Tibial artery (tissue), 4 donors: Measurements from ENCODE around the gene NFIA.
"Not testable (repeated sequence)": the region's sequence is repeated elsewhere in the genome, so short reads cannot be mapped to it uniquely, and the experiment has no call there.

Source experiments
- DNase-seq, 2 donors: peaks; one replicate each; pipeline ENCODE4 v3.0.0-alpha.2; 2019
- H3K27ac ChIP-seq, 2 donors: fragments of 200-600 bp; sonication (generic) in 1 of 2; 1 replicate in 1 of 2; 2 replicates in 1 of 2; pipeline ENCODE4 v1.5.1; 2018 to 2019; ENCODE audit warnings: mild to moderate bottlenecking in 1 of 2
- H3K27me3 ChIP-seq, 2 donors: fragments of 200-600 bp; sonication (generic) in 1 of 2; one replicate each; pipeline versions ENCODE4 v1.5.1 to v1.6.0; 2016 to 2019
- H3K36me3 ChIP-seq, 3 donors: fragments of 200-600 bp; sonication (generic) in 2 of 3; one replicate each; pipeline ENCODE4 v1.5.1; 2016 to 2019; ENCODE audit warnings: mild to moderate bottlenecking in 2 of 3
- H3K4me1 ChIP-seq, 4 donors: fragments of 200-600 bp; sonication (generic) in 2 of 4; 1 replicate in 3 of 4; 2 replicates in 1 of 4; pipeline ENCODE4 v1.5.1; 2016 to 2019
- H3K4me3 ChIP-seq, 2 donors: fragments of 200-600 bp; sonication (generic) in 1 of 2; 1 replicate in 1 of 2; 2 replicates in 1 of 2; pipeline ENCODE4 v1.5.1; 2018 to 2019; ENCODE audit warnings: mild to moderate bottlenecking in 2 of 2
- H3K9me3 ChIP-seq, 3 donors: fragments of 200-600 bp; sonication (generic) in 1 of 3; one replicate each; pipeline ENCODE4 v1.5.1; 2016 to 2019
- intact Hi-C: fragments of 100-400 bp; cut with DNase I; formaldehyde crosslinking; loops from one replicate; pipeline ENCODE4 v1.15.0; 2023; ENCODE audit warnings: low total_unique reads
- TF ChIP-seq, protein P1 (sequence below), 2 experiments: fragments of 200-600 bp in 1 of 2; fragments of 450-650 bp in 1 of 2; IDR thresholded peaks; one replicate each; pipeline ENCODE4 v1.5.1; 2017 to 2019; ENCODE audit warnings: antibody characterized with exemption in 2 of 2, mild to moderate bottlenecking in 1 of 2, moderate library complexity in 1 of 2

Gene NFIA

DNA sequence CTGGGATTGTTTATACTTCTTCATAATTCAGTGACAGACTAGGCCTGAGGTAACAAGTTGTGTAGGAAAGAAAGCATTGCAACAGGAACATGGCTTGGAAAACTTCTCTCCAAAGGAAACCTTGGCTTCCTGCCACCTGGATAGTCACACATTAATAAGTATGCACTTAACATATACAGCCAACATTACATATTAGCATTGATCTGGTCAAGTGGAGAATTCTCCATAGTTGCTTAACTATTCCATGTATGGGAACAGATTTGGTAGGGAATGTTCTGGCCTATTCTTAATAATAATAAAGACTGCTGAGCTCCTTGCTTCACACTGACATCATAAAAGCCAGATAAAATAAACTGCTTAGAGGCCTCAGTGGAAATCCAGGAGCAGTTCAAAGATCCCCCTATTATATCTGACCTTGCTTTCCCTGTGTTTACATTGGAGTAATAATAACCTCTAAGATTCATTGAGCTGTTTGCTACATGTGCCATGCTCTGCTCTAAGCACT is 27.2 kb upstream of the NFIA start:
- no peaks in the 10 kb centered on the region for H3K36me3 ChIP-seq
- H3K4me1 ChIP-seq, result peaks cover 0 to 51% (median 31%) of the 10 kb centered on the region in 4 donors
- intact Hi-C loops, result no loop called here

DNA sequence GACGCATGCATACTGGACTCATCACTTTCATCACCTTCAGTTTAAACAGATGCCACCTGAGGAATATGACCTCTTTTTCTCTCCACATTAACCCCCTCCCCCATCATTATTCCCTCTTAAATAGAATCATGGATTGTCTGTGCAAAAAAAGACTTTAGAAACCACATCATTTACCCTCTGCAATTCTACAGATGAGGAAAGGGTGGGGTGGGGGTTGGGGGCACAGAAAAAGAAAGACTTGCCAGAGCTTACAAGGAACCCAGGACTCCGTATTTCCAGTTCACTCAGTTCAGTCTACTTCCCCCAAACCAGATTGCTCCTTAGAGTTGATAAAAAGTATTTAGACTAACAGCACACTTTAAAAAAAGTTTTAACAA is 26.2 kb upstream of the NFIA start:
- Histone ChIP-seq H3K4me1 (peaks cover 0 to 49% (median 31%) of the 10 kb centered on the region in 4 donors), H3K36me3 (no peaks in the 10 kb centered on the region), H3K9me3 (no peaks in the 10 kb centered on the region), H3K4me3 (peak overlapping the region; percentile 70 to 74), H3K27me3 (no peaks in the 10 kb centered on the region), H3K27ac (peak overlapping the region; percentile 98 to 100)
- TF ChIP-seq, protein P1, sequence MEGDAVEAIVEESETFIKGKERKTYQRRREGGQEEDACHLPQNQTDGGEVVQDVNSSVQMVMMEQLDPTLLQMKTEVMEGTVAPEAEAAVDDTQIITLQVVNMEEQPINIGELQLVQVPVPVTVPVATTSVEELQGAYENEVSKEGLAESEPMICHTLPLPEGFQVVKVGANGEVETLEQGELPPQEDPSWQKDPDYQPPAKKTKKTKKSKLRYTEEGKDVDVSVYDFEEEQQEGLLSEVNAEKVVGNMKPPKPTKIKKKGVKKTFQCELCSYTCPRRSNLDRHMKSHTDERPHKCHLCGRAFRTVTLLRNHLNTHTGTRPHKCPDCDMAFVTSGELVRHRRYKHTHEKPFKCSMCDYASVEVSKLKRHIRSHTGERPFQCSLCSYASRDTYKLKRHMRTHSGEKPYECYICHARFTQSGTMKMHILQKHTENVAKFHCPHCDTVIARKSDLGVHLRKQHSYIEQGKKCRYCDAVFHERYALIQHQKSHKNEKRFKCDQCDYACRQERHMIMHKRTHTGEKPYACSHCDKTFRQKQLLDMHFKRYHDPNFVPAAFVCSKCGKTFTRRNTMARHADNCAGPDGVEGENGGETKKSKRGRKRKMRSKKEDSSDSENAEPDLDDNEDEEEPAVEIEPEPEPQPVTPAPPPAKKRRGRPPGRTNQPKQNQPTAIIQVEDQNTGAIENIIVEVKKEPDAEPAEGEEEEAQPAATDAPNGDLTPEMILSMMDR (IDR thresholded peaks at IDR 0.05), result no peak
- intact Hi-C loops, result no loop called here
- DNase-seq, result no peak

More for the DNA sequence above, 27.2 kb upstream of the NFIA start:
- Histone ChIP-seq H3K27ac (peak overlapping the region; percentile 98 to 100), H3K9me3 (no peaks in the 10 kb centered on the region), H3K4me3 (no peak overlapping the region), H3K27me3 (no peaks in the 10 kb centered on the region)
- TF ChIP-seq, protein P1 (IDR thresholded peaks at IDR 0.05), result no peak
- no peak for DNase-seq

DNA sequence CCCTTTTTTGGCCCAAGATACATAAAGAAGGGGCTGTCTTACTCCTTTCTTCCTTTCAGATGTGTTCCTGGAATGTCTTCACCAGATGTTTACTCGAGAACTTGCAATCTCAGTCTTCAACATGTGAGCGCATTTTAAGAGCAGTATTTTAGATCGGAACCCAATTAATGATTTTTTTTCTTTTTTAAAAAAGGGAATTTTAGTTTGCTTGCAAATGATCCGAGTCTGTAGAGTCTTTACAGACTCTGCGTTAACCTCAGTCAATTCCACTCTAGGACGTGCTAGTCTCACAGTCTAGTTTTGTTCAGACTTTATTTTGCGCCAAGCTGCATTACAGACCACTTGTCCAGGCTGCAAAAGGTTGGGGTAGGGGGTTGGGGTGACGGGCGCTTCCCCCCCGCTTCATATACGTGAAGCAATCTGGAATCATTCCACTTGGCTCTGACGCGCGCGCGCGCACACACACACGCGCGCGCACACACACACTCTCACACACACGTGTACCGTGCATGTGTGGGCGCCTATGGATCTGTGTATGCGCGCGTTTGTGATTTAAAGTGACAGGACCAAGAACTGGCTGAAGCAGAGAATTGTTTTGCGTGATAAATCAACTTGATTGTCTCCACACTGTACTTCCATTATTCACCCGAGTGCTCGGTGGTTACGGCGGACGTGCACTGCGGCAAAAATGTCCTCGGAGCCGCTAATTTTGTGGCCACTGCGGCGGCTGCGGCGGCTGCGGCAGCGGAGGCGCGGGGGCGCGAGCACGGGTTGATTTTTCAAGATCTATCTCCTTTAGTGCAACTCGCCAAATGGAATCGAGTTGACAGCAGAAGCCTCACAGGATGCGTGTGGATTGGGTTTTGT is 25.6 kb upstream of the NFIA start:
- Histone ChIP-seq H3K27ac (peak overlapping the region; percentile 98 to 100), H3K36me3 (no peaks in the 10 kb centered on the region), H3K9me3 (no peaks in the 10 kb centered on the region), H3K4me3 (peak overlapping the region; percentile 70 to 74), H3K4me1 (peaks cover 0 to 46% (median 30%) of the 10 kb centered on the region in 4 donors), H3K27me3 (no peaks in the 10 kb centered on the region)
- peak; percentile 54 to 77 for DNase-seq
- intact Hi-C loops, result no loop called here
- TF ChIP-seq, protein P1 (IDR thresholded peaks at IDR 0.05), result no peak

DNA sequence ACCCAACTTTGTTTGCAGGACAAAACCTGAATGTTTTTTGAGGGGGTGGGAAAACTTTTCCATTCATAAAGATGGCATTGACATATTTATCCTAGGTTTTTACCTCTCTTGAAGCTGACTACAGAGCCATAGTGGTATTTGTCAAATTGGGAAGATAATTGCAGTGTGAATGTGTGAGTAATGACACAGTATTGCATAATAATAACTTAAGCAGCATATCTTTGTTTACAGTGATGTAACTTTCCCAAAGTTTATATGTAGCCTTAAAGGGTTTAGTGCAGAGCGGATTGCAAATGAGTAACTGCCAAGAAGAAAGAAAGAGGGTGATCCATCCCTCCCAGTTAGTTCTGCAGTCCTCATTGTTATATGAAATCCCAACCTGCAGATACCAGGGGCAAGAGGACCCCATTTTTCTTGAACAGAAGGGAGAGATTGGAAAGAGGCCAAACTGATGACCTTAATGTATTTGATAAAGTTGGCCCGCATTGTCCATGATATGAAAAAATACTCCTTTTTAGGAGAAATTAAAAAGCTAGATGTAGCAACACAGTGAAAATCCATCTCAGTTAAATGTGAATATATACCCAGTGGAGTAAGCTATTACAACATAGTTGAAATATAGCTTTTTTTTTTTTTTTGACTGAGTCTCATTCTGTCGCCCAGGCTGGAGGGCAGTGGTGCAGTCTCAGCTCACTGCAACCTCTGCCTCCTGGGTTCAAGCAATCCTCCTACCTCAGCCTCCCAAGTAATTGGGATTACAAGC is 23.7 kb upstream of the NFIA start:
- TF ChIP-seq, protein P1 (IDR thresholded peaks at IDR 0.05), result no peak
- H3K27ac ChIP-seq, result no peak overlapping the region

DNA sequence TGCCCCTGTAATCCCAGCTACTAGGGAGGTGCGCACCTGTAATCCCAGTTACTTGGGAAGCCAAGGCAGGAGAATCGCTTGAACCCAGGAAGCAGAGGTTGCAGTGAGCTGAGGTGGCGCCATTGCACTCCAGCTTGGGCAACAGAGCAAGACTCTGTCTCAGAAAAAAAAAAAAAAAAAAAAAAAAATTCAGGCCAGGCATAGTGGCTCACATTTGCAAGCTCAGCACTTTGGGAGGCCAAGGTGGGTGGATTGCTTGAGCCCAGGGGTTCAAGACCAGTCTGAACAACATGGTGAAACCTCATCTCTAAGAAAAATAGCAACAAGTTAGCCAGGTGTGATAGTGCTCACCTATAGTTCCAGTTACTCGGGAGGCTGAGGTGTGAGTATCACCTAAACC is 20.8 kb upstream of the NFIA start:
- H3K27me3 ChIP-seq, H3K36me3 ChIP-seq, H3K27ac ChIP-seq, DNase-seq, intact Hi-C loops, H3K9me3 ChIP-seq, H3K4me3 ChIP-seq, H3K4me1 ChIP-seq: not testable (repeated sequence)

More for the DNA sequence above, 23.7 kb upstream of the NFIA start:
- intact Hi-C loops, result no loop called here
- Histone ChIP-seq H3K4me1 (peaks cover 0 to 30% (median 25%) of the 10 kb centered on the region in 4 donors), H3K27me3 (no peaks in the 10 kb centered on the region), H3K9me3 (no peaks in the 10 kb centered on the region), H3K36me3 (no peaks in the 10 kb centered on the region), H3K4me3 (no peak overlapping the region)
- DNase-seq, result no peak

DNA sequence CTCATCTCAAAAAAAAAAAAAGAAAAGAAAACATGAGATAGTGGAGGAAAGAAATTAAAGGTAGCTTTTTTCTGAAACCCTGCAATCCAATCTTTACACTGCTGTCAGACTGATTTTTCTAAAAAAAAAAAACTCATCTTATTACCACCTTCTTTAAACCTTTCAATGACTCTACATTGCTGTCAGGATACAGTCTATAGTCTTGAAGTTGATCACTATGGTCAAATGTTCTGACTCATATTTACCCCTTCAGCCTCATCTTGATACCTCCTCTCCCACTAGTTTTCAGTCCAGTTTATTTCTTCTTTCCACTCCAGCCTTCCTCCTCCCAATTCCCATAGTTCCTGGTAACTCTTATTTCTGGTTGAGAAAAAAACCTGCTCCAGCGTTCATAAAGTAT is 17.7 kb upstream of the NFIA start:
- Histone ChIP-seq H3K4me3 (no peak overlapping the region), H3K27me3 (no peaks in the 10 kb centered on the region), H3K4me1 (peaks cover 0 to 4% (median 0%) of the 10 kb centered on the region in 4 donors), H3K9me3 (no peaks in the 10 kb centered on the region), H3K27ac (no peak overlapping the region), H3K36me3 (no peaks in the 10 kb centered on the region)
- intact Hi-C loops, result no loop called here
- DNase-seq, result no peak
- TF ChIP-seq, protein P1 (IDR thresholded peaks at IDR 0.05), result no peak
